Gastroesophageal sphincter (tissue), 3 donors: ENCODE data around the gene RASGEF1C.

Experiments
- EP300 ChIP-seq: sonication (generic); formaldehyde crosslinking; IDR thresholded peaks from one replicate; pipeline ENCODE4 v1.6.1; 2017; ENCODE audit warnings: antibody characterized with exemption, mild to moderate bottlenecking
- POLR2A ChIP-seq, 2 donors: fragments of 450-650 bp; IDR thresholded peaks; one replicate each; pipeline ENCODE4 v1.6.1; 2017; ENCODE audit warnings: antibody characterized with exemption in 2 of 2, mild to moderate bottlenecking in 2 of 2, moderate library complexity in 1 of 2
- POLR2AphosphoS5 ChIP-seq: sonication (generic); formaldehyde crosslinking; IDR thresholded peaks from one replicate; pipeline ENCODE4 v1.6.1; 2017; ENCODE audit warnings: antibody characterized with exemption
- TF ChIP-seq, protein P1 (sequence below), 4 experiments: fragments of 200-600 bp in 2 of 4; fragments of 450-650 bp in 2 of 4; sonication (generic) in 1 of 4; IDR thresholded peaks; one replicate each; pipeline ENCODE4 v1.5.1; 2017 to 2019; ENCODE audit warnings: antibody characterized with exemption in 4 of 4, mild to moderate bottlenecking in 2 of 4, moderate library complexity in 2 of 4

DNA sequence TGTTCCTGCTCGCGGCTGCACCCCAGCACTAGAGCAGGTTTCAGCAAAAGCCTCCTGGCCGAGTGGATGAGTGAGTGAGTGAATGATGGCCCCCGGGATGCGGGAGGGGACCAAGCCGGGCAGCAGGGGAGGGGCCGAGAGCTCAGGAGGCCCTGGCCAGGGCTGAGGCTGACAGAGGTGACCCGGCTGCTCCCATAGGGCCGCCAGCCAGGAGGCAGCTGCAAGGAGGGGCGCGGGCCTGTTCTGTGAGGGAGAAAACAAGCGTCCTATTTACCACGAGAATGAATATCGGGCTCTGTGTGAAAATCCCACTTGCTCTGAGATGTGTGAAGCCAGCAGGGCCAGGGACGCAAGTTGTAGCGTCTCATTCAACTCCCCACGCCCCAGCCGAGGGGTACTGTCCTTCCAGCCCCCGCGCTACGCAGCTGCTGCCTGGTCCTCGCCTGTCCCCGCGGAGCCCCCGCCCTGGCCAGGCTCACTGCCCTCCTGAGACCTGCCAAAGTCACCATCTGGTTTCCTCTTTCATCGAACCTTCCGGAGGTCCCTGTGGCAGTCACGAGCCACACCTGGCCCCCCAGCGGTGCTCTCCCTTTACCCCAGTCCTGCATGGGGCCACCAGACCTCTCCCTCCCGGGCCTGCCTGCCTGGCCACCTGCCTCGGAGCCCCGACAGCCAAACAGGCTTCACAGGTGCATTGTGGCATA, 38.8 kb downstream of the RASGEF1C start:
- TF ChIP-seq, protein P1, sequence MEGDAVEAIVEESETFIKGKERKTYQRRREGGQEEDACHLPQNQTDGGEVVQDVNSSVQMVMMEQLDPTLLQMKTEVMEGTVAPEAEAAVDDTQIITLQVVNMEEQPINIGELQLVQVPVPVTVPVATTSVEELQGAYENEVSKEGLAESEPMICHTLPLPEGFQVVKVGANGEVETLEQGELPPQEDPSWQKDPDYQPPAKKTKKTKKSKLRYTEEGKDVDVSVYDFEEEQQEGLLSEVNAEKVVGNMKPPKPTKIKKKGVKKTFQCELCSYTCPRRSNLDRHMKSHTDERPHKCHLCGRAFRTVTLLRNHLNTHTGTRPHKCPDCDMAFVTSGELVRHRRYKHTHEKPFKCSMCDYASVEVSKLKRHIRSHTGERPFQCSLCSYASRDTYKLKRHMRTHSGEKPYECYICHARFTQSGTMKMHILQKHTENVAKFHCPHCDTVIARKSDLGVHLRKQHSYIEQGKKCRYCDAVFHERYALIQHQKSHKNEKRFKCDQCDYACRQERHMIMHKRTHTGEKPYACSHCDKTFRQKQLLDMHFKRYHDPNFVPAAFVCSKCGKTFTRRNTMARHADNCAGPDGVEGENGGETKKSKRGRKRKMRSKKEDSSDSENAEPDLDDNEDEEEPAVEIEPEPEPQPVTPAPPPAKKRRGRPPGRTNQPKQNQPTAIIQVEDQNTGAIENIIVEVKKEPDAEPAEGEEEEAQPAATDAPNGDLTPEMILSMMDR (IDR thresholded peaks at IDR 0.05): no peak
- TF ChIP-seq POLR2AphosphoS5 (no peak), POLR2A (IDR thresholded peaks at IDR 0.05) (no peak), EP300 (no peak)
